NCI-H510A treated with DMSO at 0.1 percent for 48 hours (cell line): ENCODE measurements around the gene GTPBP6.

ENCODE experiments used
- DNase-seq: peaks from one replicate; lab custom pipeline; 2025; lab: John Stamatoyannopoulos, UW

The GTPBP6 gene

GRCh38 chrX:318739-319578 is at the start of gene GTPBP6:
GTPBP6 (minus strand) TSS chrX:318796; CDS start chrX:318787, 9 bp downstream.
- DNase-seq: no peak

DNA sequence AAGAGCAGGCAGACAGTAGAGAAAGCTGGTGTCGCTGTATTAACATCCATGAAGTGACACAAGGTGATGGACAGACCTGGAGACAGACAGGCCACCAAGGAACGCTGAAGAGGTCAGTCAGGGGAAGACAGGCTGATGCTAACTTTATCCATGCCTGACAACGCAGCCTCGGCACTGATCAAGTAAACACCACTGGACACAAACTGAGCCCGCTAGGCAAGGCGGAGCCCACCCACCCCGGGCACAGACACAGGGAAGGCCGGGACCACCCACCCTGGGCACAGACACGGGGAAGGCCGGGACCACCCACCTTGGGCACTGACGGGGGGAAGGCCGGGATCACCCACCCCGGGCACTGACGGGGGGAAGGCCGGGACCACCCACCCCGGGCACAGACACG is 49.3 kb upstream of the GTPBP6 start:
- DNase-seq: no peak

DNA sequence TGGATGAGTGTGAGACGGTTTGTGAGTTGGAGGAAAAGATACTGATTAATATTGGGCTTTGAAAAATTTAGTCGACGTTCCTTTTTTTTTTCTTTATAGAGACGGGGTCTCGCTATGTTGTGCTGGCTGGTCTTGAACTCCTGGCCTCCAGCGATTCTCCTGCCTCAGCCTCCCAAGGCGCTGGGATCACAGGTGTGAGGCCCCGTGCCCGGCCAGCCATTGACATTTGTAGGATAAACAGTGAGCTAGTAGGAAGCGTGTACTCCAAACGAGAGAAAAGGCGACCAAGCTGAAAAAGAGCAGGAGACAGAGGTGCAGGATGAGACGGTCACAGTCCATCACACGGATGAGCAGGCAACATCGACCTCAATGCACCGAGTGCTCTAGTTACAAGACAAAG is 48.8 kb upstream of the GTPBP6 start:
- DNase-seq: no peak

DNA sequence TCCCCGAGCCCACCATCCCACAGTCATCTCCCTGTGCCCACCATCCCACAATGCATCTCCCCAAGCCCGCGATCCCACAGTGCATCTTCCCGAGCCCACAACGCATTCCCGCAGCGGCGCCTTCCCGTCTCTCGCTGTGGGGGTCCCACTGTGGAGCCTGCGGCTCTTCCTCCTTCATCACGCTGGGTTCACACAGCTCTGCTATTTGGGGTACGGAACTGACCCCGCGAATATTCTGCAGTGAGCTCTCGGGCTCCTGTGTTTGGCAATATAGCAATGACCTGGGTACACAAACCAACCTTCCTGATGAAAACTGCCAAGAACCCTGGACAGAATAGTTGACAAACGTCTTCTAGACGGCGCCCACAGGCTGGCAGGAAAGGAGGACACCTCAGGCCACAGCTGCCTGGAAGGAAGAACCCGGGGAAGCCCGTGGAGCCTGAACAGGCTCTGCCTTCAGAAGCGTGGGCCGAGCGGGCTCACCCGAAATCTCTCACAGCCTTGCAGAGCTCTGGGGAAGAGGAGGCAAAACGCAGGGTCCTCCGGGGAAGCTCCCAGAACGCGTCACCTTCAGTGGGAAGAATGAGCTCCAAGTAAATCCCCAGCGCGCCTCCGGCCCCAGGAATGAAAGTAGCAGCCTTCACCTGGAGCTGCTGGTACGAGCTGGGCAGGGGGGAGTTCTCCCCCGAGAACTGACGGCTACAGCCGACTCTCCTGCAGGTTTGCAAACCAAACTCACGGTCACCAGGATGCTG is 45.2 kb upstream of the GTPBP6 start:
- no peak for DNase-seq

DNA sequence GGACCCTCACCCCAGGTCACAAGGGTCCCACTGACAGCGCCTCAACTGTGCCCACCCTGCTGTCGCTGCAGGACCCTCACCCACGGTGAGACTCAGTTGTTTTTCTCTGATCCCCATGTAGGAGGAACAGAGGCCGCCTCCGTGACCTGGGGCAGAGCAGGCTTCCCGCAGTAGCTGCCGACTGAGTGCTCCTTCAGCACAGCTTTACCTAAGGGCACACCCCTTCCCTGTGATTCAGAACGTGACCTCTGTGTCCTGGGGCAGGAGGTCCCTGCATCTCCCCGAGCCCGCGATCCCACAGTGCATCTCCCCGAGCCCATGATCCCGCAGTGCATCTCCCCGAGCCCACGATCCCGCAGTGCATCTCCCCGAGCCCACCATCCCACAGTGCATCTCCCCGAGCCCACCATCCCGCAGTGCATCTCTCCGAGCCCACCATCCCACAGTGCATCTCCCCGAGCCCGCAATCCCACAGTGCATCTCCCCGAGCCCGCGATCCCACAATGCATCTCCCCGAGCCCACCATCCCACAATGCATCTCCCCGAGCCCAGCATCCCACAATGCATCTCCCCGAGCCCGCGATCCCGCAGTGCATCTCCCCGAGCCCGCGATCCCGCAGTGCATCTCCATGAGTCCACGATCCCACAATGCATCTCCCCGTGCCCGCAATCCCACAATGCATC is 44.5 kb upstream of the GTPBP6 start:
- DNase-seq: no peak

GRCh38 chrX:362351-362750 is 43.8 kb upstream of the GTPBP6 start:
- no peak for DNase-seq

DNA sequence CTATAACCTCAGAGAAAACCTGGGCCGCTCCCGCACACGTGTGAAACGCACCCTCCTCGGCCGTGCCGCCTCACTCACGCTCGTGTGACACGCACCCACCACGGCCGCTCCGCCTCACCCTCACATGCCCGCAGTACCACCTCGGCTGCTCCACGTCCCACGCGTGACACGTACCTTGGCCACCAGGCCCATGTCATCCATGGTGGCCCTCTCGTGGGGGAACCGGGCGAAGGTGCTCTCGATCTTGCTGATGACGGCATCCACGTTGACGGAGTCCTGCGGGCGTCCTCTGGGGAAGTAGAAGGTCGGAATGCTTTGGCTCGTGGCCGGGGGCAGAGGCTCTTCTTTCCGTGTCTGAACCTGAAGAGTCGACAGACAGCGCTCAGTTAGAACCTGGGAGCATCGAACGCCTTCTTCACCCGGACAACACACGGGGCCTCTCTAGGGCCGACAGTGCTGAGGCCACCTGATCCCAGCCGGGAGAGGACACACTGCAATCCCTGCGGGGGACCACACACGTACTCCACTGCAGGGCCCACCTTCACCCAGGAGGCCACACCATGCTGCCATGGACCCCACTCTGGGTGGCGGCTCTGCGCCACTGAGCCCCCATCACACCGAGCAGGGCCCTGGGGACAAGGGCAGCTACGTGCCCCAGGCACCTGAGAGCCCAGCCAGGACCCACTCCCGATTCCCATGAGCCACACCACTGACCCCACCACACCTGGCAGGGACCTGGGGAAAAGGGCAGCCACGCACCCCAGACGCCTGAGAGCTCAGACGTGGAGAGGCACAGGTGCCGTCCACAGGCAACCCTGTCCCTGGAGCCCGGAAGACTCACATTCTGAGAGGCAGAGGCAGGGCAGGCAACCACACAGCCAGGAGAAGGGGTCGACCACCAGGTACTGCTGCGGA is 42.9 kb upstream of the GTPBP6 start:
- DNase-seq: no peak

DNA sequence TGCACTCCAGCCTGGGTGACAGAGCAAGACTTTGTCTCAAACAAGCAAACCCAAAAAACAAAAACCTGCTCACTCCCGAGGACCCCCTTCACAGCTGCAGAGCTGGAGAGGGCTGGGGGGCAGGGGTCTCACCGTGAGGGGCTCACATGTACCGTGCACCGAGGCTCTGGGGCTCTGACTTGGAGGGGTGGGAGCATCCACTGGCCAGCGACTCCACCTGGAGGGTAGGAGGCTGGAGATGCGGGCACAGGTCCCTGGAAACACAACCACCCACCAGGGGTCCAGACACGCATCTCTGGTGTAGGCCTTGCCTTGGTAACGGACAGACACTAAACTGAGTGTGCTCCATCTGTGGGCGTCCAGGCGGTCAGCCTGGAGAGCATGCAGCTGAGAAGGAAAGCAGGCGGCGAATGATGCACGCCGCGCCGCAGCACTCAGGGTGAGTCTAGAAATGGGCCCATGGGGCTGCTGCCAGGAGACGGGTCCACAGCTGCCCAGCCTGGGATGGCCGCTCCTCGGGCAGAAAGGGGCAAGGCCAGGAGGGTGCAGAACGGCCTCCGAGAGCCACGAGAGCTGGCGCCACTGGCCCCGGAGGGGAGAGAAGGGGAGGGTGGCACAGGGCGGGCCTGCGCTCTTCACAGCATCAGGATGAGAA is 42.0 kb upstream of the GTPBP6 start:
- no peak for DNase-seq

GRCh38 chrX:358651-359143 is 40.1 kb upstream of the GTPBP6 start:
- no peak for DNase-seq

DNA sequence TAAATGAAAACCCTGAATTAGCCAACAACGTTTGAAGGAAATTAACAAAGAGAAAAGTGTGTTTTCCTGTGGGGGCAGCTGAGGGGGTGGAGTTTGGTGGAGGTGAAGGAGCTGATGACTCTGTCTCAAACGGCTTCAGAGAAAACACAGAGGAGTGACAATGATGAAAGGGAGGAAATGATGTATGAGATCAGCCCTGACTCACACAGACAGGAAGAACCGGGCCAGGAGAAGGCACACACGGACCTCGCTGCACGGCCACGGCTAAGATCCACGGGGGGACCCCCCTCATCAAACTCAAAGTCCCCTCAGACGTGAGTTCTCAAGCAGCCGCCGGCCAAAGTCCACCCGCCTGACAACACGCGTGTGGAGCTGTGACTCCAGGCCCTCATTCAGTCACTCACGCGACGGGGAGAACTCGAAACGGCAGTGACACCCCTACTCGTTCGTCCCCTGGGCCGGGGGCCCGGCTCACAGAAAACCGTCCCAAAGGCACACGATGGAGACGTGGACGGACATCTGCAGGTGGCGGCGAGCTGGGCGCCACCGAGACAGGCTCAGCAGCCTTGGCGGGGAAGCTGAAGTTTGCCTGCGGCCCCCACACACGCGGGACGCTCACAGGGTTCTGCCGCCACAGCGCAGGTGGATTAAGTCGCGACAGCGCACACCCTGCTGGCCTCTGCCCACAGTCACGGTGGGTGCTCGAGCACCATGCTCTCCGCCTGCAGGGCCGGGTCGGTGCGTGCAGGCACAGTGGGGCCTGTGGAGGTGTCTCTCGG is 39.3 kb upstream of the GTPBP6 start:
- DNase-seq: no peak

DNA sequence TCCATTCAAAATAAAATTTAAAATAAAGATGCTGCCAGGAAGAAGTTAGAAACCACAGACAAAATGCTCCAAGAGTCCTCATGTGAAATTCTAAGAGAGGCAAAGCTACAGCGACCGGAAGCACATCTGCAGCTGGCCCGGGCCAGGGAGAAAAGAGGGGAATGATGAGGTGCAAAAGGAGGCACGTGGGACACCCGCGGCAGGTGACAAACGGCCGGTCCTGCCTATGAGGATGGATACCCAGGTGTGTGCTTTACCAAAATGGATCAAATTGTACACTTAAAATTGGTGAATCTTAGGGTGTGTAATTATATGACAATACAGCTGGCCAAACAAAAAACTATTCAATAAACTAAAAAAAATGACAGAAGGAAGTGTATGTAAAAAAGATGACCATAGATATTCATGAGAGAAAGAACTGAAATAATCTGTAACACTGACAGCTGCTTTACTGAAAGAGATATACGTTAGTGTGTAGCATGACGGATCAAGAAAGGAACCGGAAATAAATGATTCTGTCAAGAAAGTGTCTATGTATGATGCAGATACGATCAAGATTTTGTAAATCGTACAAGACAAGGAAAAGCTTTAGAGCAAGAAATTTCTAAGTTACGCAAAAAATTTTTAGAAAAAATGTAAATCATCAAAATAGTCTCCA is 38.6 kb upstream of the GTPBP6 start:
- DNase-seq: no peak

DNA sequence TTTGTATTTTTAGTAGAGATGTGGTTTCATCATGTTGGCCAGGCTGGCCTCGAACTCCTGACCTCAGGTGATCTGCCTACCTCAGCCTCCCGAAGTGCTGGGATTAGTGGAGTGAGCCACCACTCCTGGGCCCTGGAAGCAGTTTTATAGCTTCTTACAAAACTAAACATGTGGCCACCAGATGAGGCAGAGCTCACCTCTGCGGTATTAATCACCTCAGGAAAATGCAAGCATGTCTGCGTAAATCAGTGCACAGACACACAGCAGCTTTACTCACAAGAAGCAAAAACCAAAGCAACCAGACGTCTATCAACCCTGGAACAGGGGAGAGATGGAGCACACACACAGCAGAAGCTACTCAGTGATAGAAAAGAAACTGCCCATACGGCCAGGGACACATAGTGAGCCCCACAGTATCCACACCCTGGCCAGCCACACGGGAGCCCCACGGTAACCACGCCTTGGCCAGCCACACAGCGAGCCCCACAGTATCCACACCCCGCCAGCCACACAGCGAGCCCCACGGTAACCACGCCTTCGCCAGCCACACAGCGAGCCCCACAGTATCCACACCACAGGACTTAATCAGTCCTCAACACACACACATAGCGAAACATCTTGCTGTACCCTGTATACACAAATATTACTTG is 37.9 kb upstream of the GTPBP6 start:
- DNase-seq: no peak

DNA sequence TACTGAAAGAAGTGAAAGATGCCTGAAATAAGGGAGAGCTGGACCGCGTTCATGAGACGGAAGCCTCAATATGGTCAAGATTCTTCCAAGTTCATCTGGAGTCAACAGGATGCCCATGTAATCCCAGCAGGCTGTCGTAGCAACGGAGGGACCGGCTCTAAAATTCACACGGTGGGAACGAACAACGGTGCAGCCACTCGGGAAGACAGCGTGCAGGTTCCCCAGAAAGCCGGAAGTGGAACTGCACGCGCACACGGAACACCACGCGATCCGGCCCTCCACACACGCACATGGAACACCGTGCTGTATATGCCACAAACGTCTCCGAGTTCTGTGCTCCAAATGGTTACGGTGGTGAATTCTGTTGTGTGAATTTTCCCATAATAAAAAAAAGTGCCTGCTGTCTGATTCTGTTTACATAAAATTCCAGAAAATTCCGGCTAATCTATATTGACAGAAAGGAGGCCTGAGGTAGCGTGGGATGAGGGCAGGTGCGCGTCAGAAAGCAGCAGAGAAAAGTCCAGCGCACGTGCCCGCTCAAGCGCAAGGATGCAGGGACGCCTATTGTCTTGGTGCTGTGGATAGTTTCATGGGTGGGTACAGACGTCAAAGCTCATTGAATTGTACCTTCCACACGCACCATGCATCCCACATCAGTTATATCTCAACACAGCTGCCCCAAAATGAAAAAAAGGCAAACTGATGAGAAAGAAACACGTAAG is 36.9 kb upstream of the GTPBP6 start:
- no peak for DNase-seq

- DNase-seq: no peak
Measured at GRCh38 chrX:353566-354535, 35.3 kb upstream of the GTPBP6 start.

- no peak for DNase-seq
Measured at GRCh38 chrX:352582-353314, 34.2 kb upstream of the GTPBP6 start.

DNA sequence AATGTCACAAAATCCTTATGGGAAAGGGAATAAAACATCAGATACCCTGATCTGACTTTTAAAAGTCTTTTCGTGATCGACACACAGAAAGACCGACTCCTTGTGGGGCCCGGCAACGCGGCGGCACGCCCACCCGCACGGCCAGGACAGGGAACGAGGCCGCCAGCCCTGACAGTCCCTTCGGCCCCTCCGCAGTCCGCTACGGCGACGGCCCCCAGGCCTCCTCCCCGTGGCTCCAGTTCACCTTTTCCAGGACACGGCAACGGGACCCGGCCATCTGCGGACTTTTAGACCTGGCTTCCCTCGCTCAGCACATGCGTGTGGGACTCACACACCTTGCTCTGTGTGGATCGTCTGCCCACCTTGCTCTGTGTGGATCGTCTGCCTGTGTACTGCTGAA is 33.6 kb upstream of the GTPBP6 start:
- DNase-seq: no peak

- no peak for DNase-seq
Measured at GRCh38 chrX:351736-352135, 33.1 kb upstream of the GTPBP6 start.
